Measurements from ENCODE around the gene DOK6.

DOK6 gene

DNA sequence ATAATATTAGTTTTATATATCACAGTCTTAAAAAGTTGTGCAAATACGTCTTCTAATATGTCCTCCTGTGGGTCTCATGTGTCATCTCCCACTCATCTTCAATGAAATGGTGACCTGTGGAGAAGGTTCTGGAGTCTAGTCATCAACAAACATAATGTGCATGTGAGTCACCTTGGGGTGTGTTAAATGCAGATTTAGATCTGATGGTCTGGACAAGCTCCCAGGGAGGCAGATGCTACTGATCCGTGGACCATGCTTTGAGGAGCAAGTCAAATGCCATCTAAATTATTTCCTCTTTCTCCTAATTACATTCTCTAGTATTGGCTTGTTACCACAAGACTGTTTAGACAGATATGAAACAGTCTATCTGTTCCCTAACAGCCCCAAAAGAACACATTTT lies 336.0 kb downstream of the DOK6 start:
- no peak for DNase-seq

DNA sequence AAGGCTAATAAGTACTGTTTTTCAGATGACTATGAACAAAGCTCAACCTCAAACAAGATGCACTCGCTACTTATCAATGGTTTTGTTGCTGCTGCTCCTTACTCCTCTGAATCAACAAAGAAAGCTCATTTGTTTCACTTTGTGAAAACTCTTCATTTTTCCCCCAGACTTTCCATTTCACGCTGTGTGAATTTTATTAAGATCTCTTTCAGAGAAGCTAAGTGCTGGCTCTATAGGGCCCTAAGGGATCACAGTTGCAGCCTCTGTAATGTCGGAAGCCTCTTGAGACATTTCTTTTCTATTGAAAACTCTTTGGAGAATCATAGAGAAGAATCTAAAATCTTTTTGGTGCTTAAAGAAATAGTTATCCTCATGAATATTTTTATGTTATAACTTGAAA lies 337.2 kb downstream of the DOK6 start:
- Histone ChIP-seq H3K4me2 (ENCODE audit: low read length, poor library complexity, severe bottlenecking) (no peak overlapping the region), H2BK12ac (ENCODE audit: low read length in 2 of 2) (no peak overlapping the region), H3K18ac (ENCODE audit: low read depth in 1 of 2, low read length in 2 of 2) (no peak overlapping the region), H3K9me3 (ENCODE audit: control insufficient read depth, low read length) (peaks cover 7% of the 10 kb centered on the region), H3K4me1 (ENCODE audit: control insufficient read depth, insufficient read depth, low read depth, low read length) (no peaks in the 10 kb centered on the region), H2BK5ac (ENCODE audit: low read depth, low read length, poor library complexity, severe bottlenecking) (no peak overlapping the region), H2AK5ac (ENCODE audit: low read length, severe bottlenecking) (no peak overlapping the region), H2BK120ac (ENCODE audit: low read depth, low read length) (no peak overlapping the region), H3K9ac (ENCODE audit: low read length) (no peak overlapping the region), H3K27me3 (ENCODE audit: control insufficient read depth in 1 of 2, insufficient read depth in 1 of 2, low read length in 2 of 2) (no peaks in the 10 kb centered on the region), H3K4me3 (ENCODE audit: insufficient read depth in 1 of 2, low read depth in 1 of 2, low read length in 2 of 2) (no peak overlapping the region), H3K36me3 (ENCODE audit: control insufficient read depth in 1 of 2, insufficient read depth in 2 of 2, low read depth in 1 of 2, low read length in 2 of 2) (no peaks in the 10 kb centered on the region), H3K79me1 (replicated peaks; ENCODE audit: low read length, poor library complexity, severe bottlenecking) (no peaks in the 10 kb centered on the region), H4K91ac (ENCODE audit: low read length) (no peak overlapping the region), H4K8ac (ENCODE audit: low read length) (no peak overlapping the region), H3K27ac (ENCODE audit: low read length, poor library complexity, severe bottlenecking) (no peak overlapping the region), H3K14ac (ENCODE audit: low read length in 2 of 2) (no peak overlapping the region), H2BK15ac (ENCODE audit: low read depth, poor library complexity, severe bottlenecking) (no peak overlapping the region), H3K4ac (ENCODE audit: low read depth in 1 of 2, low read length in 2 of 2) (no peak overlapping the region), H3K23ac (ENCODE audit: low read length in 2 of 2) (no peak overlapping the region), H2AFZ (ENCODE audit: low read depth, low read length) (no peak overlapping the region)
- WGBS: 90% methylated on average over 3 of the region's 3 CpGs
- DNase-seq: no peak

More for the DNA sequence above, 336.0 kb downstream of the DOK6 start:
- no peaks in the 10 kb centered on the region for H3K4me1 ChIP-seq (ENCODE audit: control insufficient read depth, insufficient read depth, low read depth, low read length)
- no peak overlapping the region for H2BK12ac ChIP-seq (ENCODE audit: low read length in 2 of 2)
- H3K9ac ChIP-seq (ENCODE audit: low read length): no peak overlapping the region
- no peak overlapping the region for H4K91ac ChIP-seq (ENCODE audit: low read length)
- no peak overlapping the region for H3K27ac ChIP-seq (ENCODE audit: low read length, poor library complexity, severe bottlenecking)
- H3K36me3 ChIP-seq (ENCODE audit: control insufficient read depth in 1 of 2, insufficient read depth in 2 of 2, low read depth in 1 of 2, low read length in 2 of 2): no peaks in the 10 kb centered on the region
- no peak overlapping the region for H4K8ac ChIP-seq (ENCODE audit: low read length)
- WGBS: 80% methylated on average over 1 of the region's 2 CpGs
- no peak overlapping the region for H2BK5ac ChIP-seq (ENCODE audit: low read depth, low read length, poor library complexity, severe bottlenecking)
- H3K4me2 ChIP-seq (ENCODE audit: low read length, poor library complexity, severe bottlenecking): no peak overlapping the region
- H3K4ac ChIP-seq (ENCODE audit: low read depth in 1 of 2, low read length in 2 of 2): no peak overlapping the region
- no peak overlapping the region for H2AK5ac ChIP-seq (ENCODE audit: low read length, severe bottlenecking)
- no peak overlapping the region for H2BK15ac ChIP-seq (ENCODE audit: low read depth, poor library complexity, severe bottlenecking)
- H2AFZ ChIP-seq (ENCODE audit: low read depth, low read length): no peak overlapping the region
- no peaks in the 10 kb centered on the region for H3K79me1 ChIP-seq (replicated peaks; ENCODE audit: low read length, poor library complexity, severe bottlenecking)
- H3K18ac ChIP-seq (ENCODE audit: low read depth in 1 of 2, low read length in 2 of 2): no peak overlapping the region
- no peaks in the 10 kb centered on the region for H3K27me3 ChIP-seq (ENCODE audit: control insufficient read depth in 1 of 2, insufficient read depth in 1 of 2, low read length in 2 of 2)
- H3K14ac ChIP-seq (ENCODE audit: low read length in 2 of 2): no peak overlapping the region
- H3K23ac ChIP-seq (ENCODE audit: low read length in 2 of 2): no peak overlapping the region
- H2BK120ac ChIP-seq (ENCODE audit: low read depth, low read length): no peak overlapping the region
- H3K9me3 ChIP-seq (ENCODE audit: control insufficient read depth, low read length): peaks cover 7% of the 10 kb centered on the region
- no peak overlapping the region for H3K4me3 ChIP-seq (ENCODE audit: insufficient read depth in 1 of 2, low read depth in 1 of 2, low read length in 2 of 2)

DNA sequence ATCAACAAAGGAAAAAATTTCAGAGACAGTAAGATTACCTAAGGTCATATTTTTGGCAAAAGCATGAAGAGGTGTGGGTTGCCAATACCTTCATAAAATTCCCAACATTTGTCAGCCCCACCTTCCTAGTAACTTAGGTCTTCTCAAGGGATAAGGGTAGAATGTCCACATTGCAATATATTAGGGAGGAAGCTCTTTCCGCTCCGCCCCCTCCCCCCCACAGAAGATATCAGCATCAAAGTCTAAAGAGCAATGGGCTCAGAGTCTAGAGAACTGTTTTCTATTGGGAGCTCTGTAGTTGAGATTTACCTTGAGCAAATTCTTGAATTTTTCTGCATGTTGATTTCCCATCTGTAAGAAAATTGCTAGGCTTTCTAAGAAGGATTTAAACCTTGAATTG lies 346.7 kb downstream of the DOK6 start:
- H3K4me3 ChIP-seq (ENCODE audit: insufficient read depth in 1 of 2, low read depth in 1 of 2, low read length in 2 of 2): no peak overlapping the region
- H3K23ac ChIP-seq (ENCODE audit: low read length in 2 of 2): no peak overlapping the region
- no peak overlapping the region for H4K91ac ChIP-seq (ENCODE audit: low read length)
- H2BK15ac ChIP-seq (ENCODE audit: low read depth, poor library complexity, severe bottlenecking): no peak overlapping the region
- H3K18ac ChIP-seq (ENCODE audit: low read depth in 1 of 2, low read length in 2 of 2): no peak overlapping the region
- no peak overlapping the region for H3K4ac ChIP-seq (ENCODE audit: low read depth in 1 of 2, low read length in 2 of 2)
- H3K4me1 ChIP-seq (ENCODE audit: control insufficient read depth, insufficient read depth, low read depth, low read length): no peaks in the 10 kb centered on the region
- H2BK5ac ChIP-seq (ENCODE audit: low read depth, low read length, poor library complexity, severe bottlenecking): no peak overlapping the region
- H3K9ac ChIP-seq (ENCODE audit: low read length): no peak overlapping the region
- no peaks in the 10 kb centered on the region for H3K27me3 ChIP-seq (ENCODE audit: control insufficient read depth in 1 of 2, insufficient read depth in 1 of 2, low read length in 2 of 2)
- no CpG with 5 or more reads among the region's 2 CpGs for WGBS
- no peak overlapping the region for H3K14ac ChIP-seq (ENCODE audit: low read length in 2 of 2)
- no peaks in the 10 kb centered on the region for H3K36me3 ChIP-seq (ENCODE audit: control insufficient read depth in 1 of 2, insufficient read depth in 2 of 2, low read depth in 1 of 2, low read length in 2 of 2)
- no peak overlapping the region for H2BK120ac ChIP-seq (ENCODE audit: low read depth, low read length)
- no peak overlapping the region for H4K8ac ChIP-seq (ENCODE audit: low read length)
- H2AK5ac ChIP-seq (ENCODE audit: low read length, severe bottlenecking): no peak overlapping the region
- H3K27ac ChIP-seq (ENCODE audit: low read length, poor library complexity, severe bottlenecking): no peak overlapping the region
- H3K4me2 ChIP-seq (ENCODE audit: low read length, poor library complexity, severe bottlenecking): no peak overlapping the region
- no peaks in the 10 kb centered on the region for H3K9me3 ChIP-seq (ENCODE audit: control insufficient read depth, low read length)
- no peak for DNase-seq
- no peak overlapping the region for H2BK12ac ChIP-seq (ENCODE audit: low read length in 2 of 2)
- no peak overlapping the region for H2AFZ ChIP-seq (ENCODE audit: low read depth, low read length)
- H3K79me1 ChIP-seq (replicated peaks; ENCODE audit: low read length, poor library complexity, severe bottlenecking): no peaks in the 10 kb centered on the region

DNA sequence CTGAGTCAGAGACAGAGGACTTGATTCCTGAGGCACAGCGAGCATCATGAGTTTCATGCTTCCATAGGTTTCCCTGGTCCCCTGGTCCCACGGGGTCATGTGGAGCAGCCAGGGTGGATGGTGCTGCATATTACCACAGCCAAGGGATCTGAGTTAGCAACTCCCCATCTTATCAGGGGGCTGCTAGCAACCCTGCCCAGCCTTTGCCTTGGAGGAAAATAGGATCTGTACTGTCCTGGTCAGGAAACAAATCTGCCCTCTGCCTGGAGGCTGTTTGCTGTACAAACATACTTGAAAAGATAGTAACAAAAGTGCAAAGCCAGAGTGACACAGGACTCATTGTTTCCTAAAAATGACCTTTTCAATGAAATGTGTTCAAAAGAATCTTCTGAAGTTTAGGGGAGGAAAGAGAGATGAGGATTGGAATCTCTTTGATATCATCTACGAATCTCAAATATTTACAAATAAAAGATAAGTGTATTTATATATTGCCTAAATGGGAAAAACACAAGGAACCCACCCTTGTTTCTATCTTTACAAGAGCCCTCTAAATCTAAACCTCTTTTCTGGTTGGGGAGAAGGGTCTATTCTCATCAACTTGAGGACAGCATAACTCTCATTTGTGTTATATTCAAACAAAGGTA lies 352.2 kb downstream of the DOK6 start:
- Histone ChIP-seq H3K18ac (ENCODE audit: low read depth in 1 of 2, low read length in 2 of 2) (no peak overlapping the region), H3K14ac (ENCODE audit: low read length in 2 of 2) (no peak overlapping the region), H2BK12ac (ENCODE audit: low read length in 2 of 2) (no peak overlapping the region), H3K4me2 (ENCODE audit: low read length, poor library complexity, severe bottlenecking) (no peak overlapping the region), H3K27ac (ENCODE audit: low read length, poor library complexity, severe bottlenecking) (no peak overlapping the region), H2BK5ac (ENCODE audit: low read depth, low read length, poor library complexity, severe bottlenecking) (no peak overlapping the region), H3K9me3 (ENCODE audit: control insufficient read depth, low read length) (no peaks in the 10 kb centered on the region), H3K27me3 (ENCODE audit: control insufficient read depth in 1 of 2, insufficient read depth in 1 of 2, low read length in 2 of 2) (no peaks in the 10 kb centered on the region), H2AFZ (ENCODE audit: low read depth, low read length) (no peak overlapping the region), H3K4ac (ENCODE audit: low read depth in 1 of 2, low read length in 2 of 2) (no peak overlapping the region), H3K36me3 (ENCODE audit: control insufficient read depth in 1 of 2, insufficient read depth in 2 of 2, low read depth in 1 of 2, low read length in 2 of 2) (no peaks in the 10 kb centered on the region), H4K91ac (ENCODE audit: low read length) (no peak overlapping the region), H3K79me1 (replicated peaks; ENCODE audit: low read length, poor library complexity, severe bottlenecking) (no peaks in the 10 kb centered on the region), H2BK15ac (ENCODE audit: low read depth, poor library complexity, severe bottlenecking) (no peak overlapping the region), H4K8ac (ENCODE audit: low read length) (no peak overlapping the region), H3K9ac (ENCODE audit: low read length) (no peak overlapping the region), H3K4me1 (ENCODE audit: control insufficient read depth, insufficient read depth, low read depth, low read length) (no peaks in the 10 kb centered on the region), H3K4me3 (ENCODE audit: insufficient read depth in 1 of 2, low read depth in 1 of 2, low read length in 2 of 2) (no peak overlapping the region), H3K23ac (ENCODE audit: low read length in 2 of 2) (no peak overlapping the region), H2BK120ac (ENCODE audit: low read depth, low read length) (no peak overlapping the region), H2AK5ac (ENCODE audit: low read length, severe bottlenecking) (no peak overlapping the region)
- 84% methylated on average over 2 of the region's 3 CpGs for WGBS
- no peak for DNase-seq
